A673 (cell line): ENCODE results near the gene ORAI2.
"Not testable (repeated sequence)": the region's sequence is repeated elsewhere in the genome, so short reads cannot be mapped to it uniquely, and the experiment has no call there.

Experiments
- CTCF ChIP-seq: fragments of 300-800, 200-600 bp; sonication (generic); conservative IDR thresholded peaks from 2 replicates; pipeline ENCODE4 v1.5.1; 2017; ENCODE audit warnings: low read depth, mild to moderate bottlenecking, antibody characterized with exemption, low read length, moderate library complexity, mixed read lengths
- EZH2 ChIP-seq: fragments of 200-600 bp; sonication (generic); IDR thresholded peaks from 2 replicates; pipeline ENCODE4 v1.6.1; 2017; ENCODE audit warnings: borderline replicate concordance, low read depth, mild to moderate bottlenecking, mixed read lengths, antibody characterized with exemption, low read length; ENCODE audit not compliant: poor library complexity, severe bottlenecking

GRCh38 chr7:102474116-102474515 lies 40.7 kb downstream of the ORAI2 start:
- TF ChIP-seq CTCF, EZH2: not testable (repeated sequence)
